GM18511 (cell line): ENCODE results near the gene EPRS1.

Experiments
- ATAC-seq: cut with Tn5 transposase; IDR thresholded peaks from one replicate; pipeline ENCODE4 v1.9.1; 2021; ENCODE audit warnings: mild to moderate bottlenecking, moderate library complexity; ENCODE audit not compliant: unreplicated experiment

Gene EPRS1

GRCh38 chr1:220046052-220046930 lies at the start of gene EPRS1:
TSS of gene EPRS1 (minus strand) at chr1:220046505. CDS start at chr1:220046388, 117 bp downstream.
- ATAC-seq = peak; percentile 99

- peak; percentile 70 for ATAC-seq
Observed at GRCh38 chr1:220094016-220094911, 48.0 kb upstream of the EPRS1 start, which contains the start of gene IARS2. TSS of gene IARS2 (plus strand) at chr1:220094132. CDS start at chr1:220094217, 85 bp downstream.

DNA sequence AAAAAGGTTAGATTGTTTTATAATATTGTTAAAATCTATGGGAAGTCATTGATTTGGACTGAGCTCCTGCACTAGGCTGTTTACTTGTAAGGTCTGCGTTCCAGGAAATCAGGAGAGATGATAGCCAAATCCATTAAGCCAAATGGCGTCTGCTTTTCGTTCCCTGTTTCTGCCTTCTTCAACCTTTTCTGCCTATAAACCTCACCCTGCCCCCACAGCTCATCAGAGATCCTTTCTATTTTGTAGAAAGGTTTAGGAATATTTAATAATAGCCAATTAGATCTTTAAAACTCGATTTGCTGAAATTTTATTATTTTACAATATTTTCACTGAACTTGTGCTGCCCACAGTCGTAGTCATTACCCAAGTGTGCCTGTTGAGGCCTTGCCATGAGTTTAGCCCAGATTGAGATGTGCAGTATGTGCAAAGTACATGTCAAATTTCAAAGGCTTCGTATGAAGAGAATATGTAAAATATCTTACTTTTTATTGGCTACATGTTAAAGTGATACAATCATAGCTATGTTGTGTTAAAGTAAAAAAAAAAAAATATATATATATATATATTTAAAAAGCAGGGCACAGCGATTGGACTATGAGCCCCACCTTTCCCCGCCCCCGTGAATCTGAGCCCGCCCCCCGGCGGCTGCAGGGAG lies 47.2 kb upstream of the EPRS1 start:
- ATAC-seq = peak; percentile 7

DNA sequence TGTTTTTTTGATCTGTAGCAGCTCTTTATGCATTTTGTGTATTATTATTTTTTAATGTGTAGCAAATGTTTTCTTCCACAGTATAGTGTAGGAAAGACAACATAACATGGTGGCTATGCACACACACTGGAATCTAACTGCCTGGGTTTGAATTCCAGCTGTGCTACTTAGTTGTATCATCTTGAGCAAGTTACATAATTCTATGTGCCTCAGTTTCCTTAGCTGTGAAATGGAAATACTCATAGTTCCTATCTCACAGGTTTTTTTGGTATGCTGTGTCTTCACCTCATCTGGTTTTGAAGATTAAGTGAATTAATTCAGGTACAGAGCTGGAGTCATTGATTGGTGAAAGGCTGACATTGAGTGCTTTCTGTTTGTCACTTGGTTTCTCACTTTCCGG lies 46.4 kb upstream of the EPRS1 start:
- ATAC-seq = no peak

DNA sequence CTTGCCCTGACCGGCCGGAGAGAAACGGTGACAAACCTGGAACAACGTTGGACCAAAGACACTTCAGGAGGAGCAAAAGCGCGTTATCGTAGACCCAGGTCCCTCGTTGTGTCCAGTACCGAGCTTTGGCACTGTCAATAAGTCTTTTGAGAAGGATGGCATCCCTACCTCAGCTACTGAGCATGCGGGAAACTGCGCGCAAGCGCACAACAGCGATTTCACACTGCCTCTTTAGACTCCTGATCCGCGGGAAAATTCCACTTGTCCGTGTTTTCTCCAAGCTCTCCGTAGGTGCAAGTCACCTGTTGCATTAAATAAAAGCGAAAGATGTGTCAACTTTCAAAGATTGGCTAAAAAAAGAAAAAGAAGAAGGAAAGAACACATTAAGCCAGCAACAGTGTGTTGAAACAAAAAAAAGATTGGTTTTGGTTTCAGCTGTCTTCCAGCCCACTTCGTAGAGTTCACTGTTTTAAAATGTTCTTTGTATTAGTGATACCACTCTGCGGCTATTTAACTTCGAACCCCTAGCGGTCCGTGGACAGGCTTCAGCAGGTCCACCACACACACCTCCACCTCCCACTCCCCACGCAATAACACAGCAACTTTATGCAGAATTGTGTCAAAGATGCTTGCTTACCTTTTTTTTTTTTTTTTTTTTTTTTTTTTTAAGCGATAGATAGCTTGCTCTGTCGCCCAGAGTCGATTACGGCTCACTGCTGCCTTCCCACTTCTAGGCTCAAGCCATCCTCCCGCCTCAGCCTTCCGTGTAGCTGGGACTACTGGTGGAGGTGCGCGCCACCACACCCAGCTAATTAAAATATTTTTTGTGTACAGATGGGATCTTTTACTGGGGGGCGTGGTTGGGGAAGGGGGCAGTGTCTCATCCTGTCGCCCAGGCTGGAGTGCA lies 43.6 kb upstream of the EPRS1 start, which contains the start of gene BPNT1:
Gene BPNT1 (minus strand): TSS at position 139 of the 907 bp plus-strand sequence. CDS start 9,942 bp downstream, outside the sequence.
- peak; percentile 60 for ATAC-seq

DNA sequence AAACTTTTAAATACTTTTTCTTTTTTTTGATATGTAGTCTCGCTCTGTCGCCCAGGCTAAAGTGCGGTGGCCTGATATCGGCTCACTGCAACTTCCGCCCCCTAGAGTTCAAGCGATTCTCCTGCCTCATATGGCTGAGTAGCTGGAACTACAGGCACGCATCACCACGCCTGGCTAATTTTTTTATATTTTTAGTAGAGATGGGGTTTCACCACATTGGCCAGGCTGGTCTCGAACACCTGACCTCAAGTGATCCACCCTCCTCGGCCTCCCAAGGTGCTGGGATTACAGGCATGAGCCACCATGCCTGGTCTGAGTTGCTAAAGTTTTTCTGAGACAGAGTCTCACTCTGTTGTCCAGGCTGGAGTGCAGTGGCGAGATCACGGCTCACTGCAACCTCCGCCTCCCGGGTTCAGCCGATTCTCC lies 40.0 kb upstream of the EPRS1 start:
- ATAC-seq = peak; percentile 62

DNA sequence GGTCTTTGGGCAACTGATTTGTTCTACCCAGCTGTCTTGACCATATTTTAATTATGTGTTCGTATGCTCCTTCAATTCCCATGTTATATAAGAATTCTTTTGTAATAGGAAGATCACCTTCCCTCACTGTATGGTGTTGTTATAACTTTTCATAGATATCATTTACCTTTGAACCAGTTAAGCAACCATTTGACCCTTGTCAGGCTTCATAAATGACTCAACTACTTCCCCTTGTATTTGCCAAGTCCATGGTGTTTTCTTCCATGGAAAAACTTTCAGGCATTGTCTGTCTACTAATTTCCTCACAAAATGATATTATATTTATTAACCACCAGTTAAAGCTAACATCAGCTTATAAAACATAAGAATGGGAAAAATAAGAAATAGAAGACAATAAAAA lies 38.2 kb upstream of the EPRS1 start:
- no peak for ATAC-seq

DNA sequence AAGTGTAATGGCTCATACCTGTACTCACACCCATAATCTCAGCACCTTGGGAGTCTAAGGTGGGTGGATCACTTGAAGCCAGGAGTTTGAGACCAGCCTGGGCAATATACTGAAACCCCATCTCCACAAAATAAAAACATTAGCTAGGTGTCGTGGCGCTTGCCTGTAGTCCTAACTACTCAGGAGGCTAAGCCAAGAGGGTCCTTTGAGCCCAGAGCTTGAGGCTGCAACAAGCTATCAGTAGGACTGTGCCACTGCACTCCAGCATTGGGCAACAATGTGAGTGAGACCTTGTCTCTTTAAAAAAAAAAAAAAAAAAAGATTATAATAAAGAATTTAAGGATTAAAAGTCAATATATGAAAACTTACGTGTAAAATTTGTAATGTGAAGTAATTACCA lies 31.6 kb upstream of the EPRS1 start:
- no peak for ATAC-seq

- ATAC-seq = no peak
Observed at GRCh38 chr1:220076861-220077762, 30.8 kb upstream of the EPRS1 start.

DNA sequence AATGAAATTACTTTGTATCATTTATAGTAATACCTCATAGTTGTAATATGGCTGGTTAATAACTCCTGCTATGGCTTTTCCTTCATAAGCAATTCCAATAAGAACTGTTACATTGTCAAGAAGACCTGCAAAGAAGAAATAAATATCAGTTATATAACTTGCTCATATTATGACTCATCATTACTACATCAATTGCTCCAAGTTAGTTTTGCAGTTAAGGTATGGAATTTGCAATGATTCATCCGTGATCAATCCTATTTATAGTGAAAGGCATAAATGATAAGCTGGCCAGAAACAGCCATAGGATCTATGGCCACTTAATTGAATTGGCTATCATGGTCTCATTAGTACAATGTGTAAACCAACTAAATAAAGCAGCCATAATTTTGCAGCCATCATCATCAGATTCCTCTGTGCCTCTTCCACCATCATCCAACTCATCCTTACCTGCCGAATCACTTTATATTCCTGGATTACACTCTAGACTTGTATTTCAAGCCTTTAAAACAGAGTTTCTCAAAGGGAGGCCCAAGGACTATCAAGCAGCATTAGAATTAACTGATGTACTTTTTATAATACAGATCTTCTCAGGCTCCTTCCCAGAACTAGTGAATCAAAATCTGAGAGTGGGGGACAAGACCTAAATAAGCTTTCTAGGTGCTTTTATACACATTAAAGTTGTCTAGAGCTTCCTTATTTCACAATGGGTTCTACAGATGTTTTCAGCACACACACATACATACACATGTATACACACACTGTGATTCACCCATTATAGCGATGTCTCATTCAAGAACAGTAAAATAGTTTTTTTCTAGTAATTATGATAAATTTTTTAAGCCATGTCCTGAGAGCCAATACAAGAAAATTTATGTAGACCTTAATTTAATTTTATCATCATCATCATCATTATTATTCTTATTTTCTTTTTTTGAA lies 21.2 kb upstream of the EPRS1 start:
- no peak for ATAC-seq

- no peak for ATAC-seq
Observed at GRCh38 chr1:220062629-220063028, 16.3 kb upstream of the EPRS1 start.

GRCh38 chr1:220060876-220061275 lies 14.6 kb upstream of the EPRS1 start:
- ATAC-seq = no peak

- ATAC-seq = no peak
Observed at GRCh38 chr1:220056374-220056773, 10.1 kb upstream of the EPRS1 start.

- no peak for ATAC-seq
Observed at GRCh38 chr1:220045356-220046051, 801 bp downstream of the EPRS1 start.

DNA sequence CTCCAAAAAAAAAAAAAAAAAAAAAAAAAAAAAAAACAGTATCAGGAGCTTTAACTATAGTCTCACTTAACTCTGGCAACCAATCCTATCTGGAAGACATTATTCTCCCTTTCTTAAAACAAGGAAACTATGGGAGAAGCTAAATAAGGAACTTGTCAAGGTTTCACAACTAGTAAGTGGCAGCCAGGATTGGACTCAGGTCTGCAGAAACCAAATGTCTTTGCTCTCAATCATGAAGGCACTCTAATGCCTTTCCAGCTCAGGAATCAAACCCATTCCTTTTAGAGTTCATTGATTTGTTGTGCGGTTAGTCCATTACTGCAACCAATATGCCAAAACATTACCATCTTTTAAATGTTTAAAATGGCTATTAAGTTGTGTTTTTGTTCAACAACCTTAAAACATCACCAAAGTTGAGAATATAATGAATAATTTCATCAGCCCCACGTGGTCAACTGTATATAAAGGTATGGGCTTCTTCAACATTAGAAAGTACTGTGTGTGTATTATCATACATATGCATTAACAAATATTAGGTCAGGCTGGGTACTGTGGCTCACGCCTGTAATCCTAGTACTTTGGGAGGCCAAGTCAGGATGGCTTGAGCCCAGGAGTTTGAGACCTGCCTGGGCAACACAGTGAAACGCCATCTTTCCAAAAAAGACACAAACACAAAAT lies 1.5 kb downstream of the EPRS1 start:
- ATAC-seq = no peak

- no peak for ATAC-seq
Observed at GRCh38 chr1:220043646-220044045, 2.7 kb downstream of the EPRS1 start.
